GM10266 (cell line): ENCODE results near the gene GAB2.
"Not testable (repeated sequence)": the region's sequence is repeated elsewhere in the genome, so short reads cannot be mapped to it uniquely, and the experiment has no call there.

Experiments used
- DNase-seq: peaks from one replicate; pipeline ENCODE4 v3.0.0; 2012; ENCODE audit errors: extremely low spot score
- CTCF ChIP-seq: IDR thresholded peaks from 2 replicates; pipeline ENCODE4 v1.5.1; 2012; ENCODE audit warnings: mild to moderate bottlenecking, low read depth; ENCODE audit not compliant: control insufficient read depth, insufficient read depth; ENCODE audit errors: missing control alignments

GAB2 gene

GRCh38 chr11:78370406-78371172 lies 47.0 kb downstream of the GAB2 start:
- no peak for TF ChIP-seq CTCF
- no peak for DNase-seq

GRCh38 chr11:78365381-78365792 lies 52.2 kb downstream of the GAB2 start:
- TF ChIP-seq CTCF, result no peak
- no peak for DNase-seq

- no peak for DNase-seq
- TF ChIP-seq CTCF, result no peak
Observed at GRCh38 chr11:78364128-78364751, 53.4 kb downstream of the GAB2 start.

- DNase-seq, result no peak
- TF ChIP-seq CTCF, result no peak
Observed at GRCh38 chr11:78363024-78363619, 54.5 kb downstream of the GAB2 start.

GRCh38 chr11:78361228-78361627 lies 56.4 kb downstream of the GAB2 start:
- DNase-seq, result no peak
- TF ChIP-seq CTCF, result no peak

- no peak for TF ChIP-seq CTCF
- DNase-seq, result no peak
Observed at GRCh38 chr11:78359921-78360320, 57.7 kb downstream of the GAB2 start.

- not testable (repeated sequence) for DNase-seq
Observed at GRCh38 chr11:78357924-78358323, 59.7 kb downstream of the GAB2 start.

- DNase-seq, result not testable (repeated sequence)
Observed at GRCh38 chr11:78357425-78357824, 60.2 kb downstream of the GAB2 start.

- not testable (repeated sequence) for DNase-seq
Observed at GRCh38 chr11:78355742-78356141, 61.9 kb downstream of the GAB2 start.
